ACC112 (cell line): ENCODE data around the gene CEP170.
A peak's percentile ranks its signal among the peaks of the same experiment; 100 is the strongest.

Experiments used
- H2AFZ ChIP-seq: fragments of 200-600 bp; sonication (generic); one replicate; pipeline ENCODE4 v1.6.0; 2017; ENCODE audit warnings: antibody characterized with exemption, low read length; ENCODE audit not compliant: unreplicated experiment
- H3K27ac ChIP-seq: fragments of 200-600 bp; sonication (generic); 2 replicates; pipeline ENCODE4 v1.5.1; 2014; ENCODE audit warnings: low read depth, mild to moderate bottlenecking, antibody characterized with exemption, low read length, moderate library complexity
- H3K27me3 ChIP-seq: fragments of 200-600 bp; sonication (generic); 2 replicates; pipeline ENCODE4 v1.6.1; 2014; ENCODE audit warnings: mild to moderate bottlenecking, antibody characterized with exemption, low read length, moderate library complexity, mixed read lengths; ENCODE audit not compliant: insufficient read depth
- H3K36me3 ChIP-seq: fragments of 200-600 bp; sonication (generic); 2 replicates; pipeline ENCODE4 v1.6.1; 2016; ENCODE audit warnings: mild to moderate bottlenecking, antibody characterized with exemption, low read length, moderate library complexity, mixed read lengths; ENCODE audit not compliant: insufficient read depth
- H3K4me1 ChIP-seq: fragments of 200-600 bp; sonication (generic); one replicate; pipeline ENCODE4 v1.6.1; 2016; ENCODE audit warnings: low read length, mixed read lengths; ENCODE audit not compliant: insufficient read depth, unreplicated experiment, control insufficient read depth
- H3K4me3 ChIP-seq: fragments of 200-600 bp; sonication (generic); 2 replicates; pipeline ENCODE4 v1.5.1; 2014; ENCODE audit warnings: mild to moderate bottlenecking, low read depth, low read length
- H3K79me2 ChIP-seq: fragments of 200-600 bp; sonication (generic); one replicate; pipeline ENCODE4 v1.6.0; 2016; ENCODE audit warnings: low read length; ENCODE audit not compliant: control insufficient read depth, unreplicated experiment, insufficient read depth

The CEP170 gene

GRCh38 chr1:243286409-243287122 lies 31.5 kb upstream of the CEP170 start:
- Histone ChIP-seq H3K4me3 (peak overlapping the region; percentile 44; the same call in 1 of the 2 replicates), H3K79me2 (peaks cover 18% of the 10 kb centered on the region), H3K27ac (peak overlapping the region; percentile 90), H3K27me3 (no peaks in the 10 kb centered on the region), H3K4me1 (peaks cover 32% of the 10 kb centered on the region), H3K36me3 (peaks cover 30% of the 10 kb centered on the region), H2AFZ (peak overlapping the region; percentile 50)

GRCh38 chr1:243281672-243282071 lies 26.6 kb upstream of the CEP170 start:
- H3K36me3 ChIP-seq: peaks cover 32% of the 10 kb centered on the region
- H2AFZ ChIP-seq: no peak overlapping the region
- no peak overlapping the region for H3K4me3 ChIP-seq
- no peaks in the 10 kb centered on the region for H3K27me3 ChIP-seq
- H3K79me2 ChIP-seq: peaks cover 12% of the 10 kb centered on the region
- peaks cover 16% of the 10 kb centered on the region for H3K4me1 ChIP-seq
- H3K27ac ChIP-seq: no peak overlapping the region

- H3K36me3 ChIP-seq: peaks cover 35% of the 10 kb centered on the region
- H3K4me3 ChIP-seq: no peak overlapping the region
- H3K4me1 ChIP-seq: peaks cover 13% of the 10 kb centered on the region
- H3K27me3 ChIP-seq: no peaks in the 10 kb centered on the region
- H2AFZ ChIP-seq: peak overlapping the region; percentile 9
- H3K27ac ChIP-seq: peak overlapping the region; percentile 53
- peaks cover 12% of the 10 kb centered on the region for H3K79me2 ChIP-seq
Measured at GRCh38 chr1:243280571-243281129, 25.6 kb upstream of the CEP170 start.

GRCh38 chr1:243275316-243275715 lies 20.2 kb upstream of the CEP170 start:
- peaks cover 57% of the 10 kb centered on the region for H3K36me3 ChIP-seq
- H3K4me3 ChIP-seq: no peak overlapping the region
- H3K27ac ChIP-seq: no peak overlapping the region
- peaks cover 12% of the 10 kb centered on the region for H3K79me2 ChIP-seq
- no peaks in the 10 kb centered on the region for H3K27me3 ChIP-seq
- H3K4me1 ChIP-seq: peaks cover 15% of the 10 kb centered on the region
- no peak overlapping the region for H2AFZ ChIP-seq

- H3K79me2 ChIP-seq: peaks cover 26% of the 10 kb centered on the region
- no peak overlapping the region for H3K4me3 ChIP-seq
- no peak overlapping the region for H3K27ac ChIP-seq
- peaks cover 29% of the 10 kb centered on the region for H3K4me1 ChIP-seq
- peaks cover 50% of the 10 kb centered on the region for H3K36me3 ChIP-seq
- H3K27me3 ChIP-seq: no peaks in the 10 kb centered on the region
- H2AFZ ChIP-seq: no peak overlapping the region
Measured at GRCh38 chr1:243273945-243274344, 18.9 kb upstream of the CEP170 start.

- H2AFZ ChIP-seq: no peak overlapping the region
- H3K27ac ChIP-seq: no peak overlapping the region
- no peak overlapping the region for H3K4me3 ChIP-seq
- H3K36me3 ChIP-seq: peaks cover 50% of the 10 kb centered on the region
- no peaks in the 10 kb centered on the region for H3K27me3 ChIP-seq
- H3K4me1 ChIP-seq: peaks cover 34% of the 10 kb centered on the region
- peaks cover 26% of the 10 kb centered on the region for H3K79me2 ChIP-seq
Measured at GRCh38 chr1:243273506-243273905, 18.4 kb upstream of the CEP170 start.

GRCh38 chr1:243272401-243272800 lies 17.3 kb upstream of the CEP170 start:
- Histone ChIP-seq H3K27me3 (no peaks in the 10 kb centered on the region), H3K36me3 (peaks cover 44% of the 10 kb centered on the region), H3K27ac (peak overlapping the region; percentile 33; the same call in 1 of the 2 replicates), H3K4me1 (peaks cover 44% of the 10 kb centered on the region), H2AFZ (no peak overlapping the region), H3K79me2 (peaks cover 26% of the 10 kb centered on the region), H3K4me3 (no peak overlapping the region)

- Histone ChIP-seq H3K27ac (peak overlapping the region; percentile 33; the same call in 1 of the 2 replicates), H3K79me2 (peaks cover 26% of the 10 kb centered on the region), H3K36me3 (peaks cover 40% of the 10 kb centered on the region), H3K4me3 (no peak overlapping the region), H2AFZ (no peak overlapping the region), H3K4me1 (peaks cover 48% of the 10 kb centered on the region), H3K27me3 (no peaks in the 10 kb centered on the region)
Measured at GRCh38 chr1:243271996-243272395, 16.9 kb upstream of the CEP170 start.

- peak overlapping the region; percentile 96 for H3K27ac ChIP-seq
- H3K27me3 ChIP-seq: no peaks in the 10 kb centered on the region
- peaks cover 33% of the 10 kb centered on the region for H3K79me2 ChIP-seq
- peaks cover 60% of the 10 kb centered on the region for H3K4me1 ChIP-seq
- peaks cover 27% of the 10 kb centered on the region for H3K36me3 ChIP-seq
- no peak overlapping the region for H3K4me3 ChIP-seq
- no peak overlapping the region for H2AFZ ChIP-seq
Measured at GRCh38 chr1:243270097-243270864, 15.2 kb upstream of the CEP170 start.

GRCh38 chr1:243269461-243269801 lies 14.3 kb upstream of the CEP170 start:
- Histone ChIP-seq H3K27me3 (no peaks in the 10 kb centered on the region), H3K4me1 (peaks cover 69% of the 10 kb centered on the region), H3K36me3 (peaks cover 19% of the 10 kb centered on the region), H3K79me2 (peaks cover 33% of the 10 kb centered on the region), H2AFZ (no peak overlapping the region), H3K4me3 (no peak overlapping the region), H3K27ac (peak overlapping the region; percentile 96)
